ENCODE data around the gene SP8. TPM values are rescaled to one million over a fixed set of nuclear protein-coding genes. Genes with fewer than 3 reads are reported as not detected.

The SP8 gene
- total RNA-seq, 2 donors from 2014 or later, result not detected

DNA sequence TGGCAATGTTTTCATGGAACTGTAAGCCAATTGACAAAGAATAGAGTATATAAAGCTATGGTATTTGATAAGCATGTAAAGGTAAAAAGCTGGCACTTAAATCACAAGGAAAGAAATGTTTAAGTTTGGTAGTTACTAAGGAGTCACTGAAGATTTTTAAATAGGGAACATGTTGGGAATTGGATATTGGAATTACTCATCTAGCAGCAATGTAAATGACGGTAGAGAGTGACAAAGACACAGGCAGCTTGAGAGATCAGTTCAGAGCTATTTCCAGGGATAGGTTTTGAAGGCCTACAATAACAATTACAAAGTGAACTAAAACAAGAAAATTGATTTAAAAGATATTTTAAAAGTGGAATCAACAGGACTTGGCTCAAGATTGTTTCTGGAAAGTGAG lies 36.8 kb downstream of the SP8 start:
- Histone ChIP-seq H3K27me3 (no peaks in the 10 kb centered on the region), H3K27ac (no peak overlapping the region), H3K4me1 (no peaks in the 10 kb centered on the region), H3K36me3 (replicated peaks in 1 of 2; ENCODE audit: insufficient read depth in 1 of 2, low read depth in 2 of 2) (no peaks in the 10 kb centered on the region), H3K4me3 (no peak overlapping the region), H3K9me3 (no peaks in the 10 kb centered on the region)
- no peak for DNase-seq
- no peak for ATAC-seq
- intact Hi-C loops (cut with DNase I), result no loop called here
- 65 to 82% methylated on average over 1 of the region's 1 CpG for WGBS, 2 donors
- TF ChIP-seq, protein P1, sequence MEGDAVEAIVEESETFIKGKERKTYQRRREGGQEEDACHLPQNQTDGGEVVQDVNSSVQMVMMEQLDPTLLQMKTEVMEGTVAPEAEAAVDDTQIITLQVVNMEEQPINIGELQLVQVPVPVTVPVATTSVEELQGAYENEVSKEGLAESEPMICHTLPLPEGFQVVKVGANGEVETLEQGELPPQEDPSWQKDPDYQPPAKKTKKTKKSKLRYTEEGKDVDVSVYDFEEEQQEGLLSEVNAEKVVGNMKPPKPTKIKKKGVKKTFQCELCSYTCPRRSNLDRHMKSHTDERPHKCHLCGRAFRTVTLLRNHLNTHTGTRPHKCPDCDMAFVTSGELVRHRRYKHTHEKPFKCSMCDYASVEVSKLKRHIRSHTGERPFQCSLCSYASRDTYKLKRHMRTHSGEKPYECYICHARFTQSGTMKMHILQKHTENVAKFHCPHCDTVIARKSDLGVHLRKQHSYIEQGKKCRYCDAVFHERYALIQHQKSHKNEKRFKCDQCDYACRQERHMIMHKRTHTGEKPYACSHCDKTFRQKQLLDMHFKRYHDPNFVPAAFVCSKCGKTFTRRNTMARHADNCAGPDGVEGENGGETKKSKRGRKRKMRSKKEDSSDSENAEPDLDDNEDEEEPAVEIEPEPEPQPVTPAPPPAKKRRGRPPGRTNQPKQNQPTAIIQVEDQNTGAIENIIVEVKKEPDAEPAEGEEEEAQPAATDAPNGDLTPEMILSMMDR (IDR thresholded peaks at IDR 0.05), result no peak
- no peak for TF ChIP-seq POLR2A (IDR thresholded peaks at IDR 0.05)

GRCh38 chr7:20748853-20749252 lies 37.8 kb downstream of the SP8 start:
- DNase-seq (no peak), ATAC-seq (no peak)
- no peak overlapping the region for H3K27ac ChIP-seq
- no peaks in the 10 kb centered on the region for H3K36me3 ChIP-seq (replicated peaks in 1 of 2; ENCODE audit: insufficient read depth in 1 of 2, low read depth in 2 of 2)
- intact Hi-C loops (cut with DNase I), result no loop called here
- no peaks in the 10 kb centered on the region for H3K9me3 ChIP-seq
- H3K4me3 ChIP-seq, result no peak overlapping the region
- TF ChIP-seq POLR2A (IDR thresholded peaks at IDR 0.05), result no peak
- TF ChIP-seq, protein P1 (IDR thresholded peaks at IDR 0.05), result no peak
- H3K27me3 ChIP-seq, result no peaks in the 10 kb centered on the region
- no peaks in the 10 kb centered on the region for H3K4me1 ChIP-seq
- WGBS, 2 donors, result 83 to 100% methylated on average over 1 of the region's 1 CpG

- TF ChIP-seq, protein P1 (IDR thresholded peaks at IDR 0.05), result no peak
- TF ChIP-seq POLR2A (IDR thresholded peaks at IDR 0.05), result no peak
- Histone ChIP-seq H3K4me1 (no peaks in the 10 kb centered on the region), H3K9me3 (no peaks in the 10 kb centered on the region), H3K36me3 (replicated peaks in 1 of 2; ENCODE audit: insufficient read depth in 1 of 2, low read depth in 2 of 2) (no peaks in the 10 kb centered on the region), H3K27me3 (no peaks in the 10 kb centered on the region), H3K27ac (no peak overlapping the region), H3K4me3 (no peak overlapping the region)
- intact Hi-C loops (cut with DNase I), result no loop called here
- DNase-seq (no peak), ATAC-seq (no peak)
- WGBS, 2 donors, result 47 to 53% methylated on average over 3 of the region's 3 CpGs
Measured at GRCh38 chr7:20747001-20747400, 39.7 kb downstream of the SP8 start.

DNA sequence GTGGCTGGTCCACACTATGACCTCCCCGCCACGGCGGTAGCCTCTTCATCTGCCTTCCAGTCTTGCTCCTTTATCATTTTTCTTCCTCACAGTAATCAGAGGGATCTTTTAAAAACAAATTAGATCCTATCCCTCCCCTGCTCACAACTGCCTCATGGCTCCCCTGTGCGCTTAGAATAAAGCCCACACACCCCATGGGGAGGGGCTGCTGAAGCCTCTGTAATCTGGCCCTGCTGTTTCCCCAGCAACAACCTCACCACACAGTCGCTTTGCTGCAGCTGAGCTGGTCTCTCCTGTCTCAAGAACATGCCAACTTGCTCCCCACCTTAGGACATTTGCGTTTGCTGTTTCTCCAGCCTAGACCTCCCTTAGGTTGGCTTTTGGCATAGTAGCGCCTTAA lies 41.0 kb downstream of the SP8 start:
- Histone ChIP-seq H3K27me3 (no peaks in the 10 kb centered on the region), H3K9me3 (no peaks in the 10 kb centered on the region), H3K4me3 (no peak overlapping the region), H3K27ac (no peak overlapping the region), H3K4me1 (no peaks in the 10 kb centered on the region), H3K36me3 (replicated peaks in 1 of 2; ENCODE audit: insufficient read depth in 1 of 2, low read depth in 2 of 2) (no peaks in the 10 kb centered on the region)
- ATAC-seq, result no peak
- 49 to 76% methylated on average over 7 of the region's 7 CpGs for WGBS, 2 donors
- no peak for DNase-seq
- intact Hi-C loops (cut with DNase I), result no loop called here
- TF ChIP-seq, protein P1 (IDR thresholded peaks at IDR 0.05), result no peak
- no peak for TF ChIP-seq POLR2A (IDR thresholded peaks at IDR 0.05)

GRCh38 chr7:20744954-20745446 lies 41.7 kb downstream of the SP8 start:
- intact Hi-C loops (cut with DNase I), result no loop called here
- Histone ChIP-seq H3K36me3 (replicated peaks in 1 of 2; ENCODE audit: insufficient read depth in 1 of 2, low read depth in 2 of 2) (no peaks in the 10 kb centered on the region), H3K9me3 (no peaks in the 10 kb centered on the region), H3K27ac (no peak overlapping the region), H3K4me1 (no peaks in the 10 kb centered on the region), H3K4me3 (no peak overlapping the region), H3K27me3 (no peaks in the 10 kb centered on the region)
- DNase-seq, result no peak
- WGBS, 2 donors, result 33 to 37% methylated on average over 7 of the region's 7 CpGs
- no peak for ATAC-seq
- no peak for TF ChIP-seq POLR2A (IDR thresholded peaks at IDR 0.05)
- TF ChIP-seq, protein P1 (IDR thresholded peaks at IDR 0.05), result no peak

All from body of pancreas (tissue), 4 donors.